Ovary (tissue), 9 donors: Measurements from ENCODE around the gene ADH1C. TPM values are rescaled to one million over a fixed set of nuclear protein-coding genes. Genes with fewer than 3 reads are reported as not detected.

Experiments
- DNase-seq, 5 donors: peaks; one replicate each; pipeline ENCODE4 v3.0.0-alpha.2; 2019 to 2020
- H3K27ac ChIP-seq, 2 donors: fragments of 200-600 bp; one replicate each; pipeline versions ENCODE4 v1.5.1 to v1.8.0; 2019 to 2022
- H3K27me3 ChIP-seq: fragments of 200-600 bp; one replicate; pipeline ENCODE4 v1.8.0; 2022
- H3K36me3 ChIP-seq: fragments of 200-600 bp; sonication (generic); one replicate; pipeline ENCODE4 v1.5.1; 2019
- H3K4me1 ChIP-seq: one replicate; pipeline ENCODE4 v1.8.1; 2013; ENCODE audit warnings: mild to moderate bottlenecking, moderate library complexity; ENCODE audit not compliant: insufficient read depth
- H3K4me3 ChIP-seq: fragments of 200-600 bp; sonication (generic); one replicate; pipeline ENCODE4 v1.5.1; 2017
- H3K9me3 ChIP-seq, 2 donors: fragments of 200-600 bp in 1 of 2; sonication (generic) in 1 of 2; one replicate each; pipeline versions ENCODE4 v1.5.1 to v1.8.1; 2013 to 2019; ENCODE audit warnings: mild to moderate bottlenecking in 1 of 2, moderate library complexity in 1 of 2
- EP300 ChIP-seq: sonication (generic); formaldehyde crosslinking; IDR thresholded peaks from one replicate; pipeline ENCODE4 v1.6.1; 2017; ENCODE audit warnings: antibody characterized with exemption
- POLR2A ChIP-seq: fragments of 450-650 bp; IDR thresholded peaks from one replicate; pipeline ENCODE4 v1.6.1; 2017; ENCODE audit warnings: antibody characterized with exemption, mild to moderate bottlenecking, moderate library complexity
- WGBS, 3 donors: extraction: QIAGEN DNeasy Blood & Tissue Kit in 1 of 3; methylation state at CpG; one replicate each; pipeline versions ENCODE4 v1.1.5 to v1.1.7; 2013 to 2017; 5-methylcytosine and 5-hydroxymethylcytosine counted together
- intact Hi-C, 4 donors: fragments of 100-400 bp; cut with DNase I; formaldehyde crosslinking; loops; one replicate each; pipeline versions ENCODE4 v1.11.0 to v1.15.1; 2022 to 2023
- polyA plus RNA-seq, 2 donors: library from polyadenylated mRNA; stranded (reverse); fragments of 200-250 nt in 1 of 2; fragments of 350-450 nt in 1 of 2; fragmentation: Illumina TruSeq in 1 of 2; extraction: RNeasy Lipid Tissue Mini Kit (QIAGEN cat#74804) in 1 of 2; gene quantifications; one replicate each; pipeline ENCODE4 v1.2.3, GENCODE V29; 2013 to 2014
- total RNA-seq, 7 donors: library from RNA; depleted of rRNA in 2 of 7; stranded (reverse); fragments of >200 nt in 2 of 7; fragmentation: NEBNext Ultra II Directional in 3 of 7; extraction: Animal tissue kit (Norgen Biotek cat#: 25700) in 3 of 7; gene quantifications; one replicate each; pipeline versions ENCODE4 v1.1.0 to v1.2.4, GENCODE V29; 2016 to 2023
- TF ChIP-seq, protein P1 (sequence below), 3 donors: fragments of 450-650 bp in 2 of 3; fragments of 200-600 bp in 1 of 3; IDR thresholded peaks; one replicate each; pipeline versions ENCODE4 v1.5.1 to v1.8.0; 2016 to 2022; ENCODE audit warnings: antibody characterized with exemption in 3 of 3, mild to moderate bottlenecking in 1 of 3
- donor health status: DM: no; HTN: no; CAD: no; lungs with moderate emphysema.
- donor health status: DM: no; HTN: no; CAD: no.
- donor health status: Bipolar disorder and iron deficiency.
- donor health status: DM: yes; HTN: yes; CAD: no.
- donor health status: DM: no; HTN: no; CAD: no.
- donor health status: DM: yes; HTN: yes; CAD: no.

The ADH1C gene
- total and polyA plus RNA-seq, 9 donors: 1.5 to 21.6 (median 7.0) TPM

DNA sequence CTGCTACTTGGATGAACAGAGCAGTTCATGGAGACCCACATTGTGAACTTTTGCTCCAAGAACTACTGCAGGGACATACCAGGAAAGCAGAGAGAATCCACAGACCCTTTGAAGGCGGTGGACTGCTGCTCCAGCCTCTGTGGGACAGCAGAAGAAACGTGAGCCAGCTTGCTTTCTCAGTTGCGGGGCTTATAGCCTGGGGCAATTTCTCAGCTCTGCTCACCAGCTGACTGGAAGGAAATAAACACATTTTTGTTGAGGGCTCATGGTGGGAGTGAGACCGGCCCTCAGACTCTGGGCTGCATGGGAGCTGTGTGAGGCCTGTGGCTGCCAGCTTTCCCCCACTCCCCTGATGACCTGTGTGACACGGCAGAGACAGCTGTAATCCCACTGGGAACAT, 59.2 kb downstream of the ADH1C start:
- Histone ChIP-seq H3K27ac (no peak overlapping the region), H3K4me3 (no peak overlapping the region), H3K9me3 (no peaks in the 10 kb centered on the region), H3K27me3 (no peaks in the 10 kb centered on the region), H3K4me1 (no peaks in the 10 kb centered on the region), H3K36me3 (no peaks in the 10 kb centered on the region)
- intact Hi-C loops: no loop called here
- WGBS, 3 donors: 88 to 94% (median 91%) methylated on average over 5 of the region's 5 CpGs
- TF ChIP-seq, protein P1, sequence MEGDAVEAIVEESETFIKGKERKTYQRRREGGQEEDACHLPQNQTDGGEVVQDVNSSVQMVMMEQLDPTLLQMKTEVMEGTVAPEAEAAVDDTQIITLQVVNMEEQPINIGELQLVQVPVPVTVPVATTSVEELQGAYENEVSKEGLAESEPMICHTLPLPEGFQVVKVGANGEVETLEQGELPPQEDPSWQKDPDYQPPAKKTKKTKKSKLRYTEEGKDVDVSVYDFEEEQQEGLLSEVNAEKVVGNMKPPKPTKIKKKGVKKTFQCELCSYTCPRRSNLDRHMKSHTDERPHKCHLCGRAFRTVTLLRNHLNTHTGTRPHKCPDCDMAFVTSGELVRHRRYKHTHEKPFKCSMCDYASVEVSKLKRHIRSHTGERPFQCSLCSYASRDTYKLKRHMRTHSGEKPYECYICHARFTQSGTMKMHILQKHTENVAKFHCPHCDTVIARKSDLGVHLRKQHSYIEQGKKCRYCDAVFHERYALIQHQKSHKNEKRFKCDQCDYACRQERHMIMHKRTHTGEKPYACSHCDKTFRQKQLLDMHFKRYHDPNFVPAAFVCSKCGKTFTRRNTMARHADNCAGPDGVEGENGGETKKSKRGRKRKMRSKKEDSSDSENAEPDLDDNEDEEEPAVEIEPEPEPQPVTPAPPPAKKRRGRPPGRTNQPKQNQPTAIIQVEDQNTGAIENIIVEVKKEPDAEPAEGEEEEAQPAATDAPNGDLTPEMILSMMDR (IDR thresholded peaks at IDR 0.05): no peak
- no peak for TF ChIP-seq EP300
- no peak for TF ChIP-seq POLR2A
- no peak for DNase-seq

DNA sequence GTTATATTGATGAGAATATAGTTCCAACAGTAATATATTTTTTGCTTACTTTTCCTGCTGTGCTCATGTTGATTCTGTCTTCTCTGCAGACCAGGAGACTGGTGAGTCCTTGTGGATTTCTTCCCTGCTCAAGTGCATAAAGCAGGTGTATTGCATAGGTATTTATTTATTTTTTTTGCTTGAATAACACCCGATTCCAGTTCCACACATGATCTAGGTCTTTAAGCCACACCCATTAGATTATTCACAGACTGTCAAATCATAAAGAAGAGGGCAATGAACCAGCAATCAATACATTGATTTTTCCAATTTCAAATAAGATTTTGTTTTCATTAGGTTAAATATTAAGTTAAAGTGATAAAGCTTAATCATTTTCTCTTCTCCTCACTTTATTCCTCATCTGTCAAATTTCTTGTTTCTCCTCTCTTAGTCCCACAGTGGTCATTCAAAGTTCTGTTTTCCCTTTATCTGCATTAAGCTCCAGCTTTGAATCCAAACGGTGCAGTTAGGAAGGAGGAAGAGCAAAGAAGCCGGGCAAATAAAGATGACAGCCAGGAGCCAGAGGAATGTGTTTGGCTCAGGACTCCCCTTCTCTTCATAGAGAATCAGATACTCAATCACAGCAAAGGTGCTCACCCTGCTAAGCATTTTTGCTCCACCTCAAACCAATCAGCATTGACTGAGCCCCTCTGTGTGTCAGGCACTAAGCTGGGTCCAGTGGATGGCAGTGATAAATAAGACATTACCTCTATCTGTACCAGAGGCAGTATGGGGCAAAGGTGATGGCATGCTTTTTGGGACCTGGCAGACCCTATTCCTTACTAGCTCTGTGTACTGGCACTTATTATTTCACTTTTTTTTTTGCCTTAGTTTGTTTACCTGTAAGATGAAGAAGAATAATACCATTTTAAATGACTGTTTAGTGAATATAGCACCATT, 61.4 kb downstream of the ADH1C start, which contains the start of gene ADH1A:
TSS of gene ADH1A (minus strand) at position 138 of the 939 bp plus-strand sequence. CDS start at position 67, 71 bp downstream.
- no peak for DNase-seq
- H3K27ac ChIP-seq: no peak within 1 kb of the TSS
- TF ChIP-seq, protein P1 (IDR thresholded peaks at IDR 0.05): no peak
- no peak for TF ChIP-seq EP300
- no peak for TF ChIP-seq POLR2A
- H3K9me3 ChIP-seq: no peaks in the 10 kb centered on the region
- no peaks in the 10 kb centered on the region for H3K36me3 ChIP-seq
- no peaks in the 10 kb centered on the region for H3K4me1 ChIP-seq
- intact Hi-C loops: no loop called here
- no peaks in the 10 kb centered on the region for H3K27me3 ChIP-seq
- WGBS, 3 donors: 71 to 86% (median 84%) methylated on average over 3 of the region's 3 CpGs
- no peak within 1 kb of the TSS for H3K4me3 ChIP-seq

Other genes with a start within 250 kb of the ADH1C start
- under 1 TPM in 2 of 7 donors, not detected in 5; 0.33 to 0.72 TPM for gene ADH4, start 208.4 kb downstream of the ADH1C start, total RNA-seq
- under 1 TPM in 1 of 2 donors, not detected in 1; 0.04 TPM for gene ADH4, start 208.4 kb downstream of the ADH1C start, polyA plus RNA-seq
- under 1 TPM in 3 of 7 donors, not detected in 4; 0.37 to 0.57 (median 0.56) TPM for gene ADH6, start 133.5 kb downstream of the ADH1C start, total RNA-seq
- gene ADH6, start 133.5 kb downstream of the ADH1C start, polyA plus RNA-seq: under 1 TPM; 0.12 to 0.18 TPM
- gene ADH1A, start 61.8 kb downstream of the ADH1C start, total RNA-seq: 1 to 10 TPM in 2 of 7 donors, under 1 TPM in 4, not detected in 1; 0.17 to 2.4 (median 0.83) TPM
- under 1 TPM in 1 of 2 donors, not detected in 1; 0.15 TPM for gene ADH1A, start 61.8 kb downstream of the ADH1C start, polyA plus RNA-seq
- gene ADH1B, start 31.3 kb downstream of the ADH1C start, total RNA-seq: 100 to 1,000 TPM in 6 of 7 donors, 10 to 100 TPM in 1; 67.5 to 415 (median 184) TPM
- gene ADH1B, start 31.3 kb downstream of the ADH1C start, polyA plus RNA-seq: 100 to 1,000 TPM; 201 to 254 TPM
- gene ADH7, start 82.6 kb upstream of the ADH1C start, total RNA-seq: not detected
- gene ADH7, start 82.6 kb upstream of the ADH1C start, polyA plus RNA-seq: not detected
- not detected for gene C4orf17, start 158.3 kb upstream of the ADH1C start, total RNA-seq
- gene C4orf17, start 158.3 kb upstream of the ADH1C start, polyA plus RNA-seq: not detected
- gene TRMT10A, start 211.3 kb upstream of the ADH1C start, total RNA-seq: 1 to 10 TPM; 2.5 to 5.3 (median 3.1) TPM
- 1 to 10 TPM; 2.5 to 4.6 TPM for gene TRMT10A, start 211.3 kb upstream of the ADH1C start, polyA plus RNA-seq
- 1 to 10 TPM in 6 of 7 donors, under 1 TPM in 1; 0.67 to 4.8 (median 1.9) TPM for gene MTTP, start 222.1 kb upstream of the ADH1C start, total RNA-seq
- gene MTTP, start 222.1 kb upstream of the ADH1C start, polyA plus RNA-seq: 1 to 10 TPM; 2.6 to 2.7 TPM